Urothelium cell line (cell line): ENCODE data around the gene SRBD1.
A peak's percentile ranks its signal among the peaks of the same experiment; 100 is the strongest.

ENCODE experiments used
- DNase-seq: peaks from one replicate; pipeline ENCODE4 v3.0.0; 2011; ENCODE audit warnings: low spot score, mixed read lengths
- FAIRE-seq: peaks from 2 replicates; lab custom pipeline; 2011; peaks lifted over from hg19 to GRCh38; lab: Jason Lieb, UNC

The SRBD1 gene

DNA sequence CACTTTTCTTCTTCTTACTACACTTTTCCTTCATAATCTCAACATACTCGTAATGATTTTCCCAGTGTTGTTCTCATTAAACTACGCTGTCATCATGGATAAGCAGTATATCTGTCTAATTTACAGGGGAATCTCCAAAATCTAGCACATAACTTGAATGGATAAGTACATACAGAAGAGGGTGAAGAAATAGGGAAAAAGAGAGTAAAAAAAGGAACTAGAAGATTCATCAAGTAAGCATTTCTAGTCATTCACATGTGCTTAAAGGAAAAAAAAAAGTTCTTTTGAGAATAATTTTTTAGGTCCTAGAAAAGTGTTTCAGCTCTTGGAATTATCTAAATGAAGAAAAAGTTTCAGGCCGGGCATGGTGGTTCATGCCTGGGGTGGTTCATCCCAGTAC is 51.6 kb downstream of the SRBD1 start:
- FAIRE-seq (no peak), DNase-seq (no peak)

DNA sequence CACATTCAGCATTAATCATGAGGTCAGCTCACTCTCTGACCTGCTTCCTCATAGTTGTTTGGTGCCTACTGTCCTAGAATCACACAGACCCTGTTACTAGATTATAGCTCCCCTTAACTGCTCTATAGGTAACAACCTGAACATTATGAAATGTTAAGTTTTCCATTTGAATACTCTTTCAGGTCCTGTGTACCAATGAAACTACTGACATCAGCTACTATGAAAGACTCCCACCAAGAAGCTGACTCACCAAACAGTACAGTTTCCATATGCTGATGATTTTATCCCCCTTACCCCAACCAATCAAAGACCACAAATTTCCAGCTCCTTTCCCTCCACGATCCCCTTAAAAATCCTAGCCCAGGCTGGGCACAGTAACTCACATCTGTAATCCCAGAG is 56.3 kb downstream of the SRBD1 start:
- no peak for FAIRE-seq
- DNase-seq: no peak

DNA sequence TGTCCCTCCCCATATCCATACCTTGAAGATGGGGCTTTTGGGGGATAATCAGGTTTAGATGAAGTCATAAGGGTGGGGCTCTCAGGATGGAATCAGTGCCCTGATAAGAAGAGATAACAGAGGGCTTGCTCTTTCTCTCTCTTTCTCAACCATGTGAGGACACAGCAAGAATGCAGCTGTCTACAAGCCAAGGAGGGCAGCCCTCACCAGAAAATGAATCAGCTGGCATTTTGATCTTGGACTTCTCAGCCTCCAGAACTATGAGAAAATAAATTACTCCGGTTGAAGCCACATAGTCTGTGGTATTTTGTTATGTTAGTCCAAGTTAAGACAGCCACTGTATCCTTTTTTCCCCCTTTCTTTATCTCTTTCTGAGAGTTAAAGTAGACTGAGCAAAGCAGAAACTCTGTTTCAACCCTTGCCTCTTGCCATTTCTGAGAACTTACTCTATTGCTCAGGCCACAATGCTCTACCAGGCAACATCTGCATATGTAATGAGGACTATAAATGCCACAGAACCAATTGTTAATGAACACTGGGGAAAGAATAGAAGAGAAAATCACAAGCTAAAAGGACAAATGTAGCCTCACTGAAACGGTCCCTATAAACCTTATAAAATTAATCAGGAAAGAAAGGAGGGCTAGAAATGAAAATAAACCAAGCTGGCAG is 56.9 kb downstream of the SRBD1 start:
- no peak for FAIRE-seq
- DNase-seq: no peak

DNA sequence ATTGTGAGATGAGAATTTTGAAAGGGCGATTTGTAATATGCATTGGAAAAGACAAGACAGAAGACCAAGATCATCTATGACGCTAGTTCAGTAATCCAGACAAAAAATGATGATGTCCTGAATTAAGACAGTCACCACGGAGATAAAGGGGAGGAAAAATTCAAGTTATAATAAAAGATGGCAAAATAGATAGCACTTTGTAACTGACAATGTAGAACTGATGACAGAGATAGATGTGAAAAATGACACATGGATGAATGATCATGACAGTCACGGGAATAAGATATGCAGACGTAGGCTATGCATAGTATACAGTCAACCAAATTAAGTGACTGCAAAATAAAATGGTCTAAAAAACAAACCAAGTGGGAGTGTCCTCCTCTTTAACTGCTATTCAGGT is 59.2 kb downstream of the SRBD1 start:
- no peak for FAIRE-seq
- no peak for DNase-seq

DNA sequence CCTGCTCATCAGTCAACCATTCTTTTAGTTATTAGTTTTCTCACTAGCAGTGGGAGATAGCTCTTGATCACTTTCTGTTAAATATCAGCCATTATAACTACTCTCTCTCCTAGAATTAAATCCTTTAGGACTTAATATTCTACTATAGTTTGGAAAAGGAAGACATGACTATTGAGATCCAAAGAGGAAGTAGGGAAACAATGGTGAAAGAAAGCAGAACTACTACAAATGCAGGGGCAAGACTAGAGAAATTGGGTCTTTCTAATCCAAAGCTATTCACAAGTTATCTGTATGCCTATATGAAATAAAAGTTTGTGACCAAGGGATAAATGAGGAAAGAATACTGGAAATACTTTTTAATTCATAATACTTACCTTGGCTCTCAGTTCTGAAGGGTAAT is 65.1 kb downstream of the SRBD1 start:
- no peak for DNase-seq

DNA sequence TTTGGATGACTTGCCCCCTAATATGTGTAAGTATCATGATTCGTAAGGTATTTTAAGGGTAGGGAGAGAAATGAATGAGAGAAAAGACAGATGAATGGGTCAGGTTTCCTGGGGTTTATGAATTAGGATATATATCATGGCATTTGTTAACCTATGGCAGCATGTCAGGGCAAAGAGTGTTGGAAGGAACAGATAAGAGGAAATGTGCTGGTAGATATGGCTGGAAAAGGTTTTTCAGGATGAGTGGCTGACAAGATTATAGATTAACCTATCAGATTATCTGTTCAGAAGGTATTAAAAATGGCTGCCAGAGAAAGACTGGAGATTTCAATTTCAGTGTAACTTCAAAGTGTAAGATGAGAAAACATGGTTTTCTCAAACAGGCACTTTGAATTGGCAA is 67.8 kb downstream of the SRBD1 start:
- FAIRE-seq (no peak), DNase-seq (no peak)

More for the DNA sequence above, 65.1 kb downstream of the SRBD1 start:
- no peak for FAIRE-seq

DNA sequence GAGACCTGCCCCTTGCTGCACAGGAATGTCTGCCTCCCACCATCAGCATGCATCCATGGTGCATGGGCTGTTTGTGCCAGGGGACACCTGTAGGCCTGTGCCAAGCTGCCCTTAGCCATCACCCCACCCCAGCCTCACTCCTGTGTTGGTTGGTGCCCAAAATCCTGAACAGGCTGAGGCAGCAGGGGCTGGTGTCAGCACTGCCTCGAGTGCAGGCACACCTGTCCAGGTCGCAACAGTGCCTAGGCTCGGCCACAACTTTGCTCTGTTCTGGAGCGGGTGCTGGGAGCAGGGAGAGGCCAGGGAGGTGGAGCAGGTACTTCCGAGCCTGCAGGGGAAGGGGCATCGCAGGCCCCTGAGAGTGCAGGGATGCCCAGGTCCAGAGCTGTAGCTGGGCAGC is 69.1 kb downstream of the SRBD1 start:
- DNase-seq: no peak
- peak; percentile 40 for FAIRE-seq

DNA sequence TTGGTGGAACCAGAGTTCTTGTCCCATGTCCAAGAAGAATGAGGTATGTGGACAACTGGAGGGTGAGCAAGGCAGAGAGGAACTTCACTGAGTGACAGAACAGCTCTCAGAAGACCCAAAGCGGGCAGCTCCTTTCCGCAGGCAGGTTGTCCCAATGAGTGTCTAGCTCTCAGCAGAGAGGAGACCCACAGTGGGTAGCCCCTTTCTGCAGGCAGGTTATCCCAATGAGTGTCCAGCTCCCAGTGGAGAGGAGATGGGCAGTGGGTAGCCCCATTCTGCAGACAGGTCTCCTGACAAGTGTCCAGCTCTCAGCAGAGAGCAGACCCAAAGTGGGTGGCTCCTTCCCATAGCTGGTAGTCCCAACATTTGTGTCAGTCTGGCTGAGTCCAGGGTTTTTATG is 69.6 kb downstream of the SRBD1 start:
- FAIRE-seq: no peak
- DNase-seq: no peak

DNA sequence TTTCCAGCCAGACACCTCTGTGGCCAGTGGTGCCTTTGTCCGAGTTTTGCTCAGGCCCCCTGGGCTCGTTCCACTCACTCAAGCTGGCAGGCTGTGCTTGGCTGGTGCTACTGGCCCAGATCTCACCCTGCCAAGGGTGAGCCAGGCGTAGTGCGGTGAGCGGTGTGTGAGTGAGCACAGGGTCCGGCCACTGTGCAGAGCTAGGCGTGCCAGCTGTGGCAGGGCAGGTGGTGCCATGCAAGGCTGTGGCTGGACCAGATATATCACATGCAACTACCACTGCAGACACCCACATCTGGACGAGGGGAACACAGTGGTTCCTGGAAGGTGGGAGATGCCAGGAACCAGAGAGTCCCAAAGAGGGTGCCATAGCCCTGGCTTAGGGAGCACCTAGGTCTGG is 70.1 kb downstream of the SRBD1 start:
- DNase-seq (no peak), FAIRE-seq (no peak)

DNA sequence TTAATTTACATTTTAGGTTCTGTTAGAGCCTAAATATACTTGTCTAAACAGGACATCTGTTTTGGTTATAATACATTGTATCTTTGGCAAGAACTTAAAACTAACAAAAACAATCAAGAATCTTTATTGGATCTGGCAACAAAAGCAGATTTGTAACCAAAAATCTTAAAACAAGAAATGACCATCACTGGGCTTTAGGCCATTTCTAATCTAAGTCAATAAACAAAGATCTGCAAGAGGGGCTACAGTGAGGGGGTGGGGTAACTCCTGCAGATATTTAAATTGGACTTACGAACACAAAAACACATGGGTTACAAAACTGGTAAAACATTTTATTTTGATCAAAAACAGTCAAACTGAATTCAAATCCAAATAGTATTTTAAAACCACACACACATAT is 77.3 kb downstream of the SRBD1 start:
- FAIRE-seq (no peak), DNase-seq (no peak)

DNA sequence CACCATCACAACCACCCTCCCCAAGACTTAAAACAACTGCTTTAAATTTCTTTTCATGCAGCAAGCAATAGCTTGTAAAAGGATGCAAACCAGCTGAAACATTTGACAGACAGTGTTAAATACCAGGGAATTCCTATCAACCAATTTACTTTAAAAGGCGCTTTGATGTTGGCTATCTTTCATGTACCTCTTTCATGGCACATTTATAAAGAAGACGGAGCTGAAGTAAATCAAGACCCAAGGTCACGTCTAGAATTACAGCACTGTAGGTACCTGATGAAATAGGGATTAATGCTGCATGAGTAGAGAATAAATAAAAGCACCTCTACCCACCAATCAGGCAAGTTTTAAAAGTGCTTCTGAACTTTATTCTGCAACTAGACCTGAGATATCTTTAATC is 78.9 kb downstream of the SRBD1 start:
- FAIRE-seq (no peak), DNase-seq (no peak)

DNA sequence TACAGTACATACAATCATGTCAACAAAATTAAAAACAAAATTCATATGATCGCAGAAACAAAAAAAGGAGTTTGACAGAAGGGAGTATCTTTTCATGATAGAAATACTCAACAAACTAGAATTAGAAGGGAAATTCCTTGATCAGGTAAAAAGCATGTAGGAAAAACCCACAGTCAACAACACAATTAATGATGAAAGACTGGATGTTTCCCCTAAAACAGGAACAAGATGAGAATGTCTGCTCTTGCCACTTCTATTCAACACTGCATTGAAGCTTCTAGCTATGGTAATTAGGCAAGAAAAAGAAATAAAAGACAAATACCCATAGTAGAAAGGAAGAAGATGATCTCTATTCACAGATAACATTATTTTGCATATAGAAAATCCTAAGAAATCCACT is 87.1 kb downstream of the SRBD1 start:
- DNase-seq (no peak), FAIRE-seq (no peak)

DNA sequence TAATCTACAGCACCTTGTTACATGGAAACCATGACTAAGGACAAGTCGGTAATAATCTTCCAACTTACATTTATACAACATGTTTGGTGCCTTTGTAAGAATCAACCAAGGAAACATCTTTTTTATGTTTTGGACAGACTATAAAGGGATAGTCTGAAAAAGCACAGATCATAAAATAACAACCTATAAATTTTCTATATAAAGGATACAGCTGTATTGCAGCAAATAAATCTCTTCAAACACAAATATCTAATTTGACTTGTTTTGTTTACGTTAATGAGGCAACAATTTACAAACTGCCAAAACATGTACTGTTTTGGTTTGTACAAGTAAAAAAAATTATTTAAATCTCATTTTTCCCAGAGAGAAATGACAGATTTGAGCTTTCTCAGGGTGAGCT is 92.5 kb downstream of the SRBD1 start:
- DNase-seq (no peak), FAIRE-seq (peak; percentile 32)

DNA sequence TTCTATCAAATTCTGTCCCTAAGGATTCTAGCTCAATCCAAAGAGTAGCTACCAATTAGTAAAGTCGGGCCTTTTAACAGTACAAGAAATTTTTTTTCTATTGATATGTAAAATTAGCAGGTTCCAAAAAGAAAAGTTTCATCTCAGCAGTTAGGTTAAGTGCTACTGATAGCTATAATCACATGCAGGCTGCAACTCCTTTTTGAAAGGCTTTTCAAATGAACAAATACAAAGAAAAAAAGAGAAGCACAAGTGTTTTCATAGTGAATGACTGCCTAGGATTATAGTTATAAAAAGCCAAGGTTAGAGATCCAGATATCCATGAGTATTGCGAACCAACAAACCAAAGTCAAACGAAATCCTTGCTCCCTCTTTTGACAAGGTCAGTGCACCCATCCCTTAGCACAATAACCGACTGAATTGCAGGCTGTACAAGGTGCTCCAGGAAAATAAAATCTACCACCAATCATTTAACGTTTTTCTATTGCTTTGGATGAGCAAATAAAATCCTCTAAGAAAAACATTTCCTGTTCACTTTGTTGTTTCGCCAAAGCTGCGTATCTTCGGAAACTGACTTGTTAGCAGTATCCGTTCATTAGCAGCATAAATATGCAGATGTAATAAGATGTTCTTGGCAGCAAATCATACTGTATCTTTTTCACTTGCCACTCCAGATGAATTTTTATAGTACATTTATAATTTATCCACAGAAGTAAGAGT is 100.2 kb downstream of the SRBD1 start:
- DNase-seq: no peak
- no peak for FAIRE-seq

DNA sequence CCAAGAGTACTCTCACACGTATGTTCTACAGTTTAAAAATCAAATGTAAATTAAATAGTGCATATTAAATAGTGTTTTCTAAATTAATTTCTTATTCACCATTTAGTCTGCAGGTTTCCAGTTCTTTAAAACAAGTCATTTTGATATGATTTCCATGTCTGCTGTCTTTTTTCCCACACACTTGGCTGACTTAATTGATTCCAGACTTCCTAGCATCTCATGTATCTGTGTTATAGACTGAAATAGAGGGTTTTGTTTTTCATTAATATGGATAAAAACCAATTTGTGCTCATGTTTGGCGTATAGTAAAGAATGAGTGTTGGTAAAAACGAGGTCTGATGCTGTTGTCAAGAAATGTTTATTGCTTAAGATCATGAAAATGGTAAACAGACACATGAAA is 104.3 kb downstream of the SRBD1 start:
- DNase-seq: no peak
- no peak for FAIRE-seq

DNA sequence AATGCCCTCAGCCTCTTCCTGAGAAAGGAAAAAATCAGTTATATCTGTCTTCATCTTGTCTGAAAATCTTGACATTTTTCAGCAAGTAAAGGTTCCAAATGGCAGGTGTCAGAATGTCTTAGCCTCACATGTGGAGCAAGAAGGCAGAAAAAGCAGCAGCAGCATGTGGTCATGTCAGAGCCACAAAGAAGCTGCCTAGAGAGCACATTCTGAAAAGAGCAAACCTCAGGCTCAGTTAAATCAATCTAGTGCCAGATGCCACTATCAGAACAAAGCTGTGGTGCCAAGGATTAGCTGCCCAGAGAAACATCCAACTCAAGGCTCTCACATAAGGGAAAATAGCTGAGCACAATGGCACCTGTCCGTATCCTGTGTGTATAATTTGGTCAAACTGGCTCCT is 105.9 kb downstream of the SRBD1 start:
- DNase-seq (no peak), FAIRE-seq (no peak)

DNA sequence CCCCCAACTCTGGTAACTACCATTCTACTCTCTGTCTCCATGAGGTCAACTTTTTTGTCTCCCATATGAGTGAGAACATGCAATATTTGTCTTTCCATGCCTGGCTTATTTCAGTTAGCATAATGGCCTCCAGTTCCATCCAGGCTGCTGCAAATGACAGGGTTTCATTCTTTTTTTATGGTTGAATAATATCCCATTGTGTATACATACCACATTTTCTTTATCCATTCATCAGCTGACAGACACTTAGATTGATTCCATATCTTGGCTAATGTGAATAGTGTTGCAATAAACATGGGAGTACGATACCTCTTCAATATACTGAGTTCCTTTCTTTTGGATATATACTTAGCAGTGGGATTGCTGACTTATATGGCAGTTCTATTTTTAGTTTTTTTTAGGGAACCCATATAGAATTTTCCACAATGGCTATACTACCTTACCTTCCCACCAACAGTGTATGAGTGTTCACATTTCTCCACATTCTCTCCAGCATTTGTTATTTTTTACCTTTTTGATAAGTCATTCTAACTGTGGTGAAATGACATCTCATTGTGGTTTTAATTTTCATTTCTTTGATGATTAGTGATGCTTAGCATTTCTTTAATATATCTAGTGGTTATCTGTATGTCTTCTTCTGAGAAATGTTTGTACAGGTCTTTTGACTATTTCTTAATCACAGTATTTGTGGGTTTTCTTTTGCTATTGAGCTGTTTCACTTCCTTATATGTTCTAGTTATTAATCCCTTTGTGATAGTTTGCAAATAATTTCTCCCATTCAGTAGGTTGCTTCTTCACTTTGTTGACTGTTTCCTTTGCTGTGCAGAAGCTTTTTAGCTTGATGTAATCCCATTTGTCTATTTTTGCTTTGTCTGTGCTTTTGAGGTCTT is 112.2 kb downstream of the SRBD1 start:
- FAIRE-seq (no peak), DNase-seq (no peak)

DNA sequence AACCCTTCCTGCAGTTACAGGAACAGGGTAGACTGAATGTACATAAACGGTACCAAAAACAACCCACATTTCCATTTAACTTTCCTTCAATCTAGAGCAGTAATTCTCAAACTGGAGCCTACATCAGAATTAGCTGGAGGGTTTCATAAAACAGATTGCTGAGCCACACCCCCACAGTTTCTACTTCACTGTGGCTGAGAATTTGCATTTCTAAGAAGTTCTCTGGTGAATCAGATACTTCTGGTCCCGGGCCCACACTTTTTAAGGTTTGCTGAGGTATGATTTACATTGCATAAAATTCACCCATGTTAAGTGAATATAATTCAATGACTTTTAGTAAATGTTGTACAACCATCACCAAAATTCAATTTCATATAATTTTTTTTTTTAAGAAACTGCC is 113.7 kb downstream of the SRBD1 start:
- FAIRE-seq: no peak
- no peak for DNase-seq

DNA sequence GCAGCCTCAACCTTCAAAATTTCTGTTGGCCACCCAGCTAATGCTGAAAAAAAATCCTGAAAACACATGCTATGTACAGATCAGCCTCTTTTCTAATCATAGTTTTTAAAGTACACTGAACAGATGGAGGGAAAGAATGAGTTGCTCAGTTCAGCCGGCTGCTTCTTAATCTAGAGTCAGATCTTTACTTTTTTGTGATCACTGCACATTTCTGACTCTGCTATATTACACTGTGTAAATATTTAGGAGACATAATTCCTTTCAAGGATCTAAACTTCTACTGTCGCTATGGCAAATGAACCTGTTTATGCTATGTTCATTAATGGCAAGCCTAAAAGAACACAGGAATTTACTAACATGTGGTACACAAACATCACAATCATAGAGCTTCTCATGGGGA is 114.2 kb downstream of the SRBD1 start:
- FAIRE-seq: no peak

DNA sequence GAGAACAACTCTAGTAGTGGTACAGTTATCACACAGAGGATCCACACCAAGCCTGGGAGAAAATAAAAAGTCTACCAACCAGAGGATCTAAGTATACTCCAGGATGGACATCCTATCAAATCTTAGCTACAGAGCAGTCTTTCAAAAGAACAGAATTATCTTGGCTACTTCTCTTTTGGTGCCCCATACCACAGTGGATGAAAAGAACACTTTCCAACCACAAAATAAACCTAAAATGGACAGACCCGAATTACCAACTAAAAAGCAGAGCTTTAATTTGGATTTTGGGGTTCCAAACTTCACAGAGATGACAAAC is 116.1 kb downstream of the SRBD1 start:
- no peak for FAIRE-seq

More for the DNA sequence above, 114.2 kb downstream of the SRBD1 start:
- DNase-seq: no peak

DNA sequence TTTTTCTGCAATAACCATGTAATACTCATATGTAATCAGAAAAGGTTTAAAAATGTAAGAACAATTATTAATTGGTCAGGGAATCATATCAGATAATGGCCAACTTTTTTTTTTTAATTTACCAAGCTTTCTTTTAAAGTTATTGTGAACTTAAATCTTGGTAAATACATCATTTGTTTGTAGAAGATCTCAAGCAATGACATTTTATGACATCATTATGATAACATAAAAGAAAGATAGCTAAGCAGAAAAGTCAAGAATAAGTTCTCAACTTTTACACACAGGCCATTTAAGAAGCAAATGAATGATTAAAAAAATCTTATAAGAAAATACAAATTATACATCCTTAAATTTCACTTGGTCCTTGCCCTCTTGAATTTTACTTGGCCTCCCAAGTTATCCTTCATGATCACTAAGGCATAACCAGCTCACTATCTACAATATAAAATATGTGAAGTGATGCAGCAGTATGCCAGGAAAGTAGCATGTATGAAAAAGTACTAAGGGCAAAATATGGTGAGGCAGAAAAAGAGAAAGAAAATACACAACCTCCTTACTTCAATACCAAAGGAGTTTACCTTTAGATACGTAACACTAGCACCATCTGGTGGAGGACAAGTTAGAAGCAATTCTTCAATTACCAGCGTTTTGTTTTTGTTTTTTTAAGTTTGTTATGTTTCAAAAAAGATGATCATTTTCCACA is 116.6 kb downstream of the SRBD1 start:
- DNase-seq (peak; percentile 51), FAIRE-seq (peak; percentile 56)

More for the DNA sequence above, 116.1 kb downstream of the SRBD1 start:
- DNase-seq: no peak
